HEK293 (cell line): ENCODE measurements around the gene BACH2.

Source experiments
- CTCF ChIA-PET: fragments of 350-600 bp; formaldehyde crosslinking; extraction: SDS; loops from one replicate; lab custom pipeline; 2021; ENCODE audit warnings: antibody characterized with exemption; lab: Yijun Ruan, JAX
- POLR2A ChIA-PET: fragments of 300-600 bp; formaldehyde crosslinking; extraction: SDS; loops from one replicate; lab custom pipeline; 2020; ENCODE audit warnings: antibody characterized with exemption, inconsistent platforms; lab: Yijun Ruan, JAX
- H3K27ac ChIP-seq: fragments of 200-500 bp; sonication (Bioruptor generic); 2 replicates; pipeline ENCODE4 v1.5.1; 2014; ENCODE audit warnings: low read depth, low read length, control low read depth, inconsistent platforms; ENCODE audit errors: extremely low read depth
- H3K36me3 ChIP-seq, 2 experiments: fragments of 200-500 bp in 1 of 2; sonication (Bioruptor generic) in 1 of 2; 1 replicate in 1 of 2; 2 replicates in 1 of 2; pipeline ENCODE4 v1.5.1; 2014 to 2017; ENCODE audit warnings: inconsistent platforms in 2 of 2, low read length in 2 of 2; ENCODE audit not compliant: control insufficient read depth in 2 of 2, insufficient read depth in 1 of 2
- H3K4me1 ChIP-seq: fragments of 200-500 bp; sonication (Bioruptor generic); 2 replicates; pipeline ENCODE4 v1.5.1; 2014; ENCODE audit warnings: mild to moderate bottlenecking, low read length, inconsistent platforms; ENCODE audit not compliant: control insufficient read depth, insufficient read depth
- H3K4me3 ChIP-seq: 2 replicates; pipeline ENCODE4 v1.5.1; 2011; ENCODE audit warnings: low read depth, mild to moderate bottlenecking, control low read depth, low read length, moderate library complexity
- H3K9me3 ChIP-seq: fragments of 200-500 bp; sonication (Bioruptor generic); 2 replicates; pipeline ENCODE4 v1.5.1; 2014; ENCODE audit warnings: low read depth, low read length, inconsistent platforms; ENCODE audit not compliant: control insufficient read depth, insufficient read depth
- GLIS2 ChIP-seq: fragments of 450-650 bp; formaldehyde crosslinking; IDR thresholded peaks from 2 replicates; pipeline ENCODE4 v1.5.1; 2016; ENCODE audit warnings: missing biosample characterization, missing genetic modification characterization
- REPIN1 ChIP-seq: fragments of 450-650 bp; formaldehyde crosslinking; IDR thresholded peaks from 2 replicates; pipeline ENCODE4 v1.5.1; 2017; ENCODE audit warnings: missing biosample characterization, missing genetic modification characterization, low read depth
- TSHZ1 ChIP-seq: fragments of 450-650 bp; formaldehyde crosslinking; IDR thresholded peaks from 2 replicates; pipeline ENCODE4 v1.5.1; 2016; ENCODE audit warnings: missing biosample characterization, missing genetic modification characterization, borderline replicate concordance
- ZBTB10 ChIP-seq: fragments of 450-650 bp; formaldehyde crosslinking; IDR thresholded peaks from 2 replicates; pipeline ENCODE4 v1.5.1; 2016; ENCODE audit warnings: missing biosample characterization, missing genetic modification characterization
- ZBTB44 ChIP-seq: fragments of 450-650 bp; IDR thresholded peaks from 2 replicates; pipeline ENCODE4 v1.5.1; 2018; ENCODE audit warnings: missing biosample characterization, mild to moderate bottlenecking, missing genetic modification characterization
- ZNF16 ChIP-seq: fragments of 450-650 bp; formaldehyde crosslinking; IDR thresholded peaks from 2 replicates; pipeline ENCODE4 v1.5.1; 2016; ENCODE audit warnings: low read depth, missing biosample characterization, missing genetic modification characterization
- ZNF18 ChIP-seq: fragments of 450-650 bp; formaldehyde crosslinking; IDR thresholded peaks from 2 replicates; pipeline ENCODE4 v1.5.1; 2016; ENCODE audit warnings: missing biosample characterization, missing genetic modification characterization
- ZNF239 ChIP-seq: fragments of 450-650 bp; formaldehyde crosslinking; IDR thresholded peaks from 2 replicates; pipeline ENCODE4 v1.5.1; 2016; ENCODE audit warnings: missing biosample characterization, missing genetic modification characterization
- ZNF302 ChIP-seq: fragments of 450-650 bp; formaldehyde crosslinking; IDR thresholded peaks from 2 replicates; pipeline ENCODE4 v1.5.1; 2016; ENCODE audit warnings: missing biosample characterization, missing genetic modification characterization, low read depth
- ZNF324 ChIP-seq: fragments of 450-650 bp; formaldehyde crosslinking; IDR thresholded peaks from 2 replicates; pipeline ENCODE4 v1.5.1; 2016; ENCODE audit warnings: missing biosample characterization, missing genetic modification characterization
- ZNF398 ChIP-seq: fragments of 450-650 bp; formaldehyde crosslinking; IDR thresholded peaks from 2 replicates; pipeline ENCODE4 v1.5.1; 2017; ENCODE audit warnings: missing biosample characterization, missing genetic modification characterization
- ZNF423 ChIP-seq: fragments of 450-650 bp; formaldehyde crosslinking; IDR thresholded peaks from 2 replicates; pipeline ENCODE4 v1.5.1; 2016; ENCODE audit warnings: missing biosample characterization, missing genetic modification characterization
- ZNF518A ChIP-seq: fragments of 450-650 bp; formaldehyde crosslinking; conservative IDR thresholded peaks from 2 replicates; pipeline ENCODE4 v1.5.1; 2016; ENCODE audit warnings: low read depth, missing biosample characterization, missing genetic modification characterization
- ZNF544 ChIP-seq: fragments of 450-650 bp; formaldehyde crosslinking; IDR thresholded peaks from 2 replicates; pipeline ENCODE4 v1.5.0; 2017; ENCODE audit warnings: missing biosample characterization, missing genetic modification characterization
- ZNF629 ChIP-seq: fragments of 450-650 bp; formaldehyde crosslinking; IDR thresholded peaks from 2 replicates; pipeline ENCODE4 v1.5.1; 2017; ENCODE audit warnings: missing biosample characterization, missing genetic modification characterization
- ZNF654 ChIP-seq: fragments of 450-650 bp; formaldehyde crosslinking; IDR thresholded peaks from 2 replicates; pipeline ENCODE4 v1.5.1; 2016; ENCODE audit warnings: low read depth, missing biosample characterization, missing genetic modification characterization
- ZNF660 ChIP-seq: fragments of 450-650 bp; IDR thresholded peaks from 2 replicates; pipeline ENCODE4 v1.5.1; 2018; ENCODE audit warnings: missing biosample characterization, mild to moderate bottlenecking, missing genetic modification characterization
- ZNF677 ChIP-seq: fragments of 450-650 bp; IDR thresholded peaks from 2 replicates; pipeline ENCODE4 v1.5.0; 2018; ENCODE audit warnings: missing biosample characterization, mild to moderate bottlenecking, missing genetic modification characterization, moderate library complexity
- ZXDB ChIP-seq: fragments of 450-650 bp; formaldehyde crosslinking; IDR thresholded peaks from 2 replicates; pipeline ENCODE4 v1.5.1; 2016; ENCODE audit warnings: missing biosample characterization, missing genetic modification characterization

Gene BACH2

GRCh38 chr6:89927791-89928550 lies 368.7 kb downstream of the BACH2 start (continued):
- TF ChIP-seq ZNF518A (no peak), ZNF544 (no peak)

GRCh38 chr6:89927264-89927663 lies 369.4 kb downstream of the BACH2 start:
- CTCF ChIA-PET = no interaction called here
- Histone ChIP-seq H3K4me1 (no peaks in the 10 kb centered on the region), H3K27ac (no peak overlapping the region), H3K36me3 (peaks cover 0 to 4% of the 10 kb centered on the region in 2 experiments; a peak in 1 of 3 replicates), H3K9me3 (no peaks in the 10 kb centered on the region), H3K4me3 (no peak overlapping the region)
- TF ChIP-seq ZXDB (tag by site-specific recombination) (no peak), TSHZ1 (tag by site-specific recombination) (no peak), ZNF677 (no peak), ZBTB44 (tag by site-specific recombination) (no peak), ZNF629 (no peak), ZNF398 (tag by site-specific recombination) (no peak), ZNF654 (tag by site-specific recombination) (no peak), ZNF660 (tag by site-specific recombination) (no peak), ZNF18 (tag by site-specific recombination) (no peak), GLIS2 (tag by site-specific recombination) (no peak), ZNF302 (tag by site-specific recombination) (no peak), ZNF16 (tag by site-specific recombination) (no peak), ZNF324 (tag by site-specific recombination) (no peak), ZNF423 (tag by site-specific recombination) (no peak), REPIN1 (tag by site-specific recombination) (no peak), ZBTB10 (tag by site-specific recombination) (no peak), ZNF239 (no peak)
- POLR2A ChIA-PET = no interaction called here
